Mononuclear cell (primary cell): ENCODE measurements around the gene RAB8B. TPM values are rescaled to one million over a fixed set of nuclear protein-coding genes. Genes with fewer than 3 reads are reported as not detected.

Experiments used
- H3K27me3 ChIP-seq: 2 replicates; pipeline ENCODE4 v1.6.0; 2011; ENCODE audit warnings: low read length, control low read depth; ENCODE audit not compliant: insufficient read depth
- H3K4me1 ChIP-seq: 2 replicates; pipeline ENCODE4 v1.5.1; 2011; ENCODE audit warnings: mild to moderate bottlenecking, low read length, control low read depth; ENCODE audit not compliant: insufficient read depth
- H3K4me3 ChIP-seq: 2 replicates; pipeline ENCODE4 v1.5.1; 2011; ENCODE audit warnings: mild to moderate bottlenecking, low read length, moderate library complexity
- H3K9me3 ChIP-seq: 2 replicates; pipeline ENCODE4 v1.5.1; 2011; ENCODE audit warnings: low read depth, mild to moderate bottlenecking, control low read depth, low read length
- total RNA-seq: library from RNA; depleted of rRNA; stranded (reverse); fragments of >200 nt; gene quantifications from one replicate; pipeline ENCODE4 v1.2.3, GENCODE V29; 2012

RAB8B gene
- total RNA-seq, 1 donor, result 163 TPM

DNA sequence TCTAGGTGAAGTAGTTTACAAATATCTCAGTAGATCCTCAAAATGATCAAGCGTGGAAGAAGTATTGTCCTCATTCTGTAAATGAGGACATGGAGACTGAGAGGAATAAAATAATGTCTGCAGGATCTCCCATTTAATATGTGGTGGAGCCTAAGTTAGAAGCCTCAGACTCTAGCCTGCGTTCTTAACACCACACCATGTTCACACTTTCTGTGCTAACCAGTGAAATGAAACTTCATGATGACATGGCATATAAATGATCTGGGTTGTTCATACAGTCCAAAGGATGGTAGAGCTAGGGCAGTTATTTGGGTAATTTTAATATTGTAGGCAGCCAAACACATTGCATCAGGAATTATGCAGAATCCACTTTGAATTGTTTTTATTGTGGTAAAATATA, 62.9 kb downstream of the RAB8B start:
- H3K4me3 ChIP-seq, result no peak overlapping the region
- H3K27me3 ChIP-seq, result no peaks in the 10 kb centered on the region
- peaks cover 16% of the 10 kb centered on the region for H3K4me1 ChIP-seq
- H3K9me3 ChIP-seq, result no peaks in the 10 kb centered on the region

DNA sequence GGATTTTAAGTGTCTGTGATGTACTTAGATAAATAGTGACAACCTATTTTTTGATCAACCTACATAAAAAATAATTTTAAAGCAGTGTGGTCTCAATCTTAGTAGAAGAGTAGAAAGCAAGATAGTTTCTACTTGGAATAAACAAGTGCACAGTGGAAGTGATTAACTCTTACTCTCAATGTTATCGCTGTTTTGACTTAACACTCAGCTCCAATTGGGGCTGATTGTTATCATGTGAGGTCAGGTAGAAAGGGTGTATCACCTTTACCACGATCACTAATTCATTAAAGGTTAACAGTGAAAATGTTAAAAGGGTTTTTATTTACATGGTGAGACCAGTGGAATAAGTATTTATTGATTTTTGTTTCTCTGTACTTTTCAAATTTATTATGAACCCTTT, 65.6 kb downstream of the RAB8B start:
- Histone ChIP-seq H3K4me3 (no peak overlapping the region), H3K9me3 (no peaks in the 10 kb centered on the region), H3K27me3 (no peaks in the 10 kb centered on the region), H3K4me1 (no peaks in the 10 kb centered on the region)

DNA sequence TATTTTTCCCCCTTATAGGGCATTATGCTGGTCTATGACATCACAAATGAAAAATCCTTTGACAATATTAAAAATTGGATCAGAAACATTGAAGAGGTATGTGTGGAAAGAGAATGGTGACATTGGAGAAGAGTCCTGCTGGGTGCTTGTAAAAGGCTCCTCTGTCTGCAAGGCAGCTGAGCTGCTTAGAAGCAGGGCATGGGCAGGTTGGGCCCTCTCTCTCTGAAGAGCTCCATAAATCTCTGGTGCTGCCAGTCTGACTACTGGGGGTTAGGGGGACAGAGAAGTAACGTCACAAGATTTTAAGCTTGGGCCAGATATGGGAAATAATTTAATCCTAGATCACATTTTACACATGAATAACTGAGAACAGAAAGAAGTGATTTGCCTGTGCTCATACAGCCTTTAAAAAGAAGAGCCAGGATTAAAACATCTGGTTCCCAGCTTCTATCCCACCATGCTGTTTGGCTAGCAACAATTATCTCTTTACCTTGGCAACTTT, 66.1 kb downstream of the RAB8B start:
- H3K4me1 ChIP-seq, result no peaks in the 10 kb centered on the region
- no peak overlapping the region for H3K4me3 ChIP-seq
- H3K9me3 ChIP-seq, result no peaks in the 10 kb centered on the region
- H3K27me3 ChIP-seq, result no peaks in the 10 kb centered on the region

DNA sequence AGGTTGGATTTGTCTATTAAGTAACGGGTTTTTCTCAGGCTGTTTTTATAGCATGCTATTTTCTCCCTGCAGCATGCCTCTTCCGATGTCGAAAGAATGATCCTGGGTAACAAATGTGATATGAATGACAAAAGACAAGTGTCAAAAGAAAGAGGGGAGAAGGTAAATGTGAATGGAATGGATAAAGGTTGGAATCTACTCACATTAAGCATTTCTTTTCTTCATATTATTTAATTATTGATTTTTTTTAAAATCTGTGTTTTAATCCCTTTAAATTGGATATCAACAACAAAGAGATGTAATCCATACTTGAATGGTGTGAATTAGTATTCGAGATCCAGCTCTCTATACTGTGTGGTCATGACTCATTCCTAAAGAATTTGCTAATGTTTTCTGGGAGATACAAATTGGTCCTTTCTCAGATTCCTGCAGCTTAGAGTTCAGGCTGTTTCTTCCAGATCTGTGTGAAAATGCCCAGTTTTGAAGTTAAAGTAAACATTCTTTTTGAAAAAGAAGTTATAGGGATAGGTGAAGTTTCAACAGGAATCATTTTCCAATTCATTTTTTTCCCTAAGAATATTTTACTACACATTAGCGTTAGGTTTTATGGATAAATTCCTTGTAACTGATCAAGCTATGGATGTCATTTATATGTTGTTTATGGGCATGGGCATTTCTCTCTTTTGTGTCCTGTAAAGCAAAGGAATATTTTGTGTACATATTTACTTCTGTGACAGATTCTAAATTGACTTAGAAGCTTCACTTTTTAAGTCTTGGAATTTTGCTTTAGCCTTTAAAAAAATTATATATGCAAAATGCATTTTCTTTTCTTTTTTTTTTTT, 67.2 kb downstream of the RAB8B start:
- Histone ChIP-seq H3K4me1 (no peaks in the 10 kb centered on the region), H3K4me3 (no peak overlapping the region), H3K27me3 (no peaks in the 10 kb centered on the region), H3K9me3 (no peaks in the 10 kb centered on the region)

GRCh38 chr15:63258658-63259057, 69.3 kb downstream of the RAB8B start:
- Histone ChIP-seq H3K4me1 (no peaks in the 10 kb centered on the region), H3K27me3 (no peaks in the 10 kb centered on the region), H3K4me3 (no peak overlapping the region), H3K9me3 (no peaks in the 10 kb centered on the region)

DNA sequence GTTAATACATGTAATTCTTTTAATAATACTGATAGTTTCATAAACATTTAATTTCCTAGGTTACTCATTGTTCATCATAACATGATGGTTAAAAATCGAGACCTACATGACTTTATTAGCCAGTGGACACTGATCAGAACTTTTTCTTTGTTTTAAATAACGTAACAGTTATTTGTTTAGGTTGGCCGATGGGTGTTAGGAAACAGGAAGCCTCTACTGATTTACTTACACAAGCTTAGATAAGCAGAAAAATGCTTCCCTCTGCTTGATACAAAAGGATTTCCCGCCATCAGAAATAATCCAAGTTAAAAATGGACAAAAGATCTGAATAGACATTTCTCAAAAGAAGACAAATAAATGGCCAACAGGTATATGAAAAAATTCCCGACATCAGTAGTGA, 71.4 kb downstream of the RAB8B start:
- no peaks in the 10 kb centered on the region for H3K4me1 ChIP-seq
- H3K4me3 ChIP-seq, result no peak overlapping the region
- no peaks in the 10 kb centered on the region for H3K27me3 ChIP-seq
- H3K9me3 ChIP-seq, result no peaks in the 10 kb centered on the region

DNA sequence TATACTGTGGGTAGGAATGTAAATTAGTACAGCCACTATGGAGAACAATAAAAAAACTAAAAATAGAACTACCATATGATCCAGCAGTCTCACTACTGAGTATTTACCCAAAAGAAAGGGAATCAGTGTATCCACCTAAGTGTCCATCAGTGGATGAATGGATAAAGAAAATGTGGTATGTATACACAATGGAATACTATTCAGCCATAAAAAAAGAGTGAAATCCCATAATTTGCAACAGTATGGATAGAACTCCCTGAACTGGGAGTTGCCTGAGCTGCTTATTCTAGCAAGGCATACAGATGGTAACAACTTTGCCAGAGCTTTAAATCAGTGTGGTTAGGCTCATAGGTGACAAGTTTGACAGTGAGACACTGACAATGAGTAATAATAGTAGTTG, 71.9 kb downstream of the RAB8B start:
- H3K4me3 ChIP-seq, result no peak overlapping the region
- no peaks in the 10 kb centered on the region for H3K4me1 ChIP-seq
- H3K9me3 ChIP-seq, result no peaks in the 10 kb centered on the region
- no peaks in the 10 kb centered on the region for H3K27me3 ChIP-seq

DNA sequence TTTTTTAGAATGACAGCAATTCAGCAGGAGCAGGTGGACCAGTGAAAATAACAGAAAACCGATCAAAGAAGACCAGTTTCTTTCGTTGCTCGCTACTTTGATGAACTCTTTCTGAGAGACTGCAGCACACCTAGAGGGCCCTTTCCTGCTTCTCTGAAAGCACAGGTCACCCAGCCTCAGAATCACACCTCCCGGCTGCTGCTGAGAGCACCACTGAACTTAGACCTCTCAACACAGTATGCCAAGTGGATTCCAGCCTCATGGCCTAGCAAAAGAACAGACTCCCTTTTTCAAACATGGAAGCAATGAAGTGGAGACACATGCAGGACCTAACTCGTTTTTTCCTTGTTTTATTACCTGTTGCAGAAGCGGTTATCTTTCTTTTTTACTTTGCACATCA, 74.1 kb downstream of the RAB8B start:
- no peaks in the 10 kb centered on the region for H3K4me1 ChIP-seq
- no peaks in the 10 kb centered on the region for H3K9me3 ChIP-seq
- no peaks in the 10 kb centered on the region for H3K27me3 ChIP-seq
- no peak overlapping the region for H3K4me3 ChIP-seq

GRCh38 chr15:63264688-63265293, 75.4 kb downstream of the RAB8B start:
- H3K27me3 ChIP-seq, result no peaks in the 10 kb centered on the region
- H3K4me1 ChIP-seq, result no peaks in the 10 kb centered on the region
- no peaks in the 10 kb centered on the region for H3K9me3 ChIP-seq
- no peak overlapping the region for H3K4me3 ChIP-seq

- Histone ChIP-seq H3K27me3 (no peaks in the 10 kb centered on the region), H3K4me1 (peaks cover 27% of the 10 kb centered on the region), H3K9me3 (no peaks in the 10 kb centered on the region), H3K4me3 (no peak overlapping the region)
These were observed 85.0 kb downstream of the RAB8B start for GRCh38 chr15:63274427-63274826.

DNA sequence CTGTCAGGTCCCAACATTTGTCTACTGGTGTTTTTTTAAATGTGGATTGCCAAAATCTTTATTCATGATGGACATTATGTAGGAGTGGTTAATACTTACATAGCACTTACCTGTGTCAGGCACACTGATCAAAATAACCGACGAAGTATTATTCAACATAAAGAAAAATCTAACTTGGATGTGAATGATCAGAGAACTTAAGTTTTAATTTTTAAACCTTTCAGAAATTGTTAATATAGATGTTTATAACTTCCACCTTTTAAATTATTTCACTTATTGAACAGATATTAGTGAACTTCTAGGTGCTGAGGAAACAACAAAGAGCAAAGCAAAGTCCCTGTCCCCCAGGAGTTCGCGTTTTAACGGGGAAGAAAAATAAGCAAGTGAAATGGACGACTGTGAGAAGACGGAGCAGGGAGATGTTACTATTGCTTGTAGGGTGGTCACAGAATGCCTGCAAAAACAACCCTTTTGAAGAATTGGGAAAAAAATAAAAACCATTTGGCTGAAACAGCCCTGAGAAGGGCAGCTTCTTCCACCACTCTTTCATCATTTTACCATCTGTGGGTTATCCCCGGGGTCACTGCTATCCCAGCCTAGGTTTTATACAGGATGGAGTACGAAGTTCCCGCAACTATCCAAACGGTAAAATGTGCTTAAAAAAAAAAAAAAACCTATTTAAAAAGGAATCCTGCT, 87.1 kb downstream of the RAB8B start:
- peaks cover 34% of the 10 kb centered on the region for H3K4me1 ChIP-seq
- H3K27me3 ChIP-seq, result no peaks in the 10 kb centered on the region
- H3K9me3 ChIP-seq, result no peaks in the 10 kb centered on the region
- H3K4me3 ChIP-seq, result peak overlapping the region; percentile 59

- no peaks in the 10 kb centered on the region for H3K27me3 ChIP-seq
- peak within 1 kb of the TSS; percentile 90 for H3K4me3 ChIP-seq
- peaks cover 38% of the 10 kb centered on the region for H3K4me1 ChIP-seq
- H3K9me3 ChIP-seq, result no peaks in the 10 kb centered on the region
These were observed 87.9 kb downstream of the RAB8B start, which contains the start of gene APH1B for GRCh38 chr15:63277038-63277892. TSS of gene APH1B (plus strand) at chr15:63277605. CDS start at chr15:63277624, 19 bp downstream.

DNA sequence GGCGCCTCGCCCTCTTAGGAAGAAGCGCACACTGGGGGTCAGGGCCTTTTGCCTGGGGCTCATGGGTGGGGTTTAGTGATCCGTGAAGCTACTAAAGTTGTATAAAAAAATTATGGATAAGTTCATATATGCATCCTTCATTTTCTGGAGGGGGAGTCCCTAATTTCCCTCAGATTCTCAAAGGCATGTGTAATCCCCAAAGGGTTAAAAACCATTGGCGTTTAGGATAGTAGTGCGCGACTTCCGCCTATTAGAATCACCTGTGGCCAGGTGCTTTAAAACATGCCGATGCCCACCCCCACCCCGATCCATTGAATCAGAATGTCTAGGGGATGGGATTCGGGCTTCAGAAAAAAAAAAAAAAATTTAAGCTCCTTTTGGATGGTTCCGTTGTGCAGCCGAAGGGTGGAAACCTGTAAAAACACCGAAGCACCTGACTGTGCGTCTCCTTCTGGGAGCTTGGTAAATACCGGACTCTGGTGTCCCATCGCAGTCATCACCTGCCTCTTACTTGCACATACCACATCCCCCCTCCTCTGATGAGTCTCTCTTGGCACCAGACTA, 88.6 kb downstream of the RAB8B start:
- H3K4me3 ChIP-seq, result peak overlapping the region; percentile 90
- H3K9me3 ChIP-seq, result no peaks in the 10 kb centered on the region
- H3K27me3 ChIP-seq, result no peaks in the 10 kb centered on the region
- H3K4me1 ChIP-seq, result peaks cover 38% of the 10 kb centered on the region

- H3K4me3 ChIP-seq, result peak overlapping the region; percentile 6
- H3K9me3 ChIP-seq, result no peaks in the 10 kb centered on the region
- peaks cover 27% of the 10 kb centered on the region for H3K4me1 ChIP-seq
- no peaks in the 10 kb centered on the region for H3K27me3 ChIP-seq
These were observed 93.7 kb downstream of the RAB8B start for GRCh38 chr15:63283126-63283525.
